Measurements from ENCODE around the gene LSS.
A peak's percentile ranks its signal among the peaks of the same experiment; 100 is the strongest.
"Not testable (repeated sequence)": the region's sequence is repeated elsewhere in the genome, so short reads cannot be mapped to it uniquely, and the experiment has no call there.

LSS gene

GRCh38 chr21:46187261-46187660 is 41.3 kb downstream of the LSS start:
- no peak for DNase-seq (ENCODE audit: low read depth in 3 of 3)

GRCh38 chr21:46185716-46186115 is 42.9 kb downstream of the LSS start:
- no peak for DNase-seq (ENCODE audit: low read depth in 3 of 3)

- peak; percentile 8 to 67 (median 39) for DNase-seq (ENCODE audit: low read depth in 3 of 3)
These were observed 43.7 kb downstream of the LSS start for GRCh38 chr21:46184625-46185555.

- DNase-seq (ENCODE audit: low read depth in 3 of 3): peak in 2 of 3 experiments; percentile 9 to 50
These were observed 44.5 kb downstream of the LSS start, which contains the start of gene SPATC1L for GRCh38 chr21:46183910-46184624. Gene SPATC1L, minus strand, starts transcription at chr21:46184459. Its CDS starts 1,643 bp downstream, at chr21:46182816.

- not testable (repeated sequence) for DNase-seq (ENCODE audit: low read depth in 3 of 3)
These were observed 45.2 kb downstream of the LSS start for GRCh38 chr21:46183337-46183909.

GRCh38 chr21:46182548-46183336 is 45.8 kb downstream of the LSS start:
- no peak for DNase-seq (ENCODE audit: low read depth in 3 of 3)

GRCh38 chr21:46181953-46182547 is 46.5 kb downstream of the LSS start:
- no peak for DNase-seq (ENCODE audit: low read depth in 3 of 3)

GRCh38 chr21:46181436-46181835 is 47.1 kb downstream of the LSS start:
- DNase-seq (ENCODE audit: low read depth in 3 of 3): no peak

- DNase-seq (ENCODE audit: low read depth in 3 of 3): no peak
These were observed 47.7 kb downstream of the LSS start for GRCh38 chr21:46180778-46181391.

- no peak for DNase-seq (ENCODE audit: low read depth in 3 of 3)
These were observed 48.4 kb downstream of the LSS start for GRCh38 chr21:46180079-46180722.

GRCh38 chr21:46179708-46180078 is 48.9 kb downstream of the LSS start:
- no peak for DNase-seq (ENCODE audit: low read depth in 3 of 3)

- no peak for DNase-seq (ENCODE audit: low read depth in 3 of 3)
These were observed 49.6 kb downstream of the LSS start for GRCh38 chr21:46178961-46179360.

GRCh38 chr21:46176443-46177129 is 52.0 kb downstream of the LSS start:
- not testable (repeated sequence) for DNase-seq (ENCODE audit: low read depth in 3 of 3)

GRCh38 chr21:46173573-46173972 is 55.0 kb downstream of the LSS start:
- no peak for DNase-seq (ENCODE audit: low read depth in 3 of 3)

- no peak for DNase-seq (ENCODE audit: low read depth in 3 of 3)
These were observed 55.6 kb downstream of the LSS start for GRCh38 chr21:46172863-46173528.

- DNase-seq (ENCODE audit: low read depth in 3 of 3): no peak
These were observed 56.3 kb downstream of the LSS start for GRCh38 chr21:46171996-46172862.

GRCh38 chr21:46171585-46171984 is 57.0 kb downstream of the LSS start:
- DNase-seq (ENCODE audit: low read depth in 3 of 3): no peak
